GM12873 (cell line): Measurements from ENCODE around the gene FMNL3.

Source experiments
- TF ChIP-seq, protein P1 (sequence below): IDR thresholded peaks from 2 replicates; pipeline ENCODE4 v1.5.1; 2012; ENCODE audit warnings: low read depth, mild to moderate bottlenecking, moderate library complexity, low read length, control low read depth; ENCODE audit not compliant: insufficient read depth; ENCODE audit errors: missing control alignments

FMNL3 gene

DNA sequence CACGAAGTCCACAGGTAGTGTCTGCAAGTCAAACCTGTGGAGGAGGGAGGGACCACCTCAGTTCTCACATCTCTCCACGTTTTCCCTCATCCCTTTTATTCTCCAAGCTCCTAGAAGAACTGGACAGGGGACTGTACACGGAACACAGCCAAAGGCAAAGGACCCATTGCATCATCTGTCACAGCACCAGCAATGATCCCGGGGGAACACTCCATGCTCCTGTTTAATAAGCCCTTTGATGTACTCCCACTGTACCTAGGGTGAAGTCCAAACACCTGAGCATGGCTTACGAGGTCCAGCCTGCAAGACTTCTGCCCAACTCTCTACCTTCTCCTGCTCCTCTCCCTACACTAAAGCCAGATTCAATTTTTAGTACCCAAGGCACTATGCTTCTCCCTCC is 57.3 kb downstream of the FMNL3 start:
- TF ChIP-seq, protein P1, sequence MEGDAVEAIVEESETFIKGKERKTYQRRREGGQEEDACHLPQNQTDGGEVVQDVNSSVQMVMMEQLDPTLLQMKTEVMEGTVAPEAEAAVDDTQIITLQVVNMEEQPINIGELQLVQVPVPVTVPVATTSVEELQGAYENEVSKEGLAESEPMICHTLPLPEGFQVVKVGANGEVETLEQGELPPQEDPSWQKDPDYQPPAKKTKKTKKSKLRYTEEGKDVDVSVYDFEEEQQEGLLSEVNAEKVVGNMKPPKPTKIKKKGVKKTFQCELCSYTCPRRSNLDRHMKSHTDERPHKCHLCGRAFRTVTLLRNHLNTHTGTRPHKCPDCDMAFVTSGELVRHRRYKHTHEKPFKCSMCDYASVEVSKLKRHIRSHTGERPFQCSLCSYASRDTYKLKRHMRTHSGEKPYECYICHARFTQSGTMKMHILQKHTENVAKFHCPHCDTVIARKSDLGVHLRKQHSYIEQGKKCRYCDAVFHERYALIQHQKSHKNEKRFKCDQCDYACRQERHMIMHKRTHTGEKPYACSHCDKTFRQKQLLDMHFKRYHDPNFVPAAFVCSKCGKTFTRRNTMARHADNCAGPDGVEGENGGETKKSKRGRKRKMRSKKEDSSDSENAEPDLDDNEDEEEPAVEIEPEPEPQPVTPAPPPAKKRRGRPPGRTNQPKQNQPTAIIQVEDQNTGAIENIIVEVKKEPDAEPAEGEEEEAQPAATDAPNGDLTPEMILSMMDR: no peak

DNA sequence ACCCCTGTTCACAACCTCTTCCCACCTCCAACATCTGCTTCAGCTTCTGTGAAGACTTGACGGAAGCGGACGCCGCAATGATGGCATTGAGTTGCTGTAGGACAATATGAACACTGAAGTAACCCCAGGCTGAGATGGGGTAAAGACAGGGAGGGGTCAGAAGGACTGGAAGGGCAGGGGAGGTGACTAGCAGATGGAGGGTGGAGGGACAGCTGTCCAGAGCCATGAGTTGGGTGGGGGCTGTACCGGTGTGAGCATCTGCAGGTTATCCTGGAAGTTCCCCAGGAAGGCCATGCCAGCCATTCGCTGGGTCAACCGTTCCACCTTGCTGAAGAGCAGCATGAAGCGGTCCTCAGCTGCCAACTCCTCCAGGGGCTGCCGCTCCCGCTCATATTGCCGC is 57.8 kb downstream of the FMNL3 start:
- TF ChIP-seq, protein P1: no peak

DNA sequence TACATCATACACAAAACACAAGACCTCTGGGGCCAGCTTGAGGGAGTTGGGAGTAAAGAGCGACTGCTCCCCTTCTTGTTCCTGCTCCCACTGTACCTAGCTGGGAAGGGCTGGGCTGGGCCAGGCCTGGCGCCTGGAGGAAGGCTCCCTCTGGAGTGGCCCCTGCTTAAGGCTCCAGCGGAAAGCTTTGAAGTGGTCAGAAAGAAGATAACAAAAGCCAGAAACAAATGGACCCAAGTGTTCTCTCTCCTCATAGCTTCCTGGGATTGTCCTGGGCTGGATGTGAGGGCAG is 58.5 kb downstream of the FMNL3 start:
- TF ChIP-seq, protein P1: no peak

DNA sequence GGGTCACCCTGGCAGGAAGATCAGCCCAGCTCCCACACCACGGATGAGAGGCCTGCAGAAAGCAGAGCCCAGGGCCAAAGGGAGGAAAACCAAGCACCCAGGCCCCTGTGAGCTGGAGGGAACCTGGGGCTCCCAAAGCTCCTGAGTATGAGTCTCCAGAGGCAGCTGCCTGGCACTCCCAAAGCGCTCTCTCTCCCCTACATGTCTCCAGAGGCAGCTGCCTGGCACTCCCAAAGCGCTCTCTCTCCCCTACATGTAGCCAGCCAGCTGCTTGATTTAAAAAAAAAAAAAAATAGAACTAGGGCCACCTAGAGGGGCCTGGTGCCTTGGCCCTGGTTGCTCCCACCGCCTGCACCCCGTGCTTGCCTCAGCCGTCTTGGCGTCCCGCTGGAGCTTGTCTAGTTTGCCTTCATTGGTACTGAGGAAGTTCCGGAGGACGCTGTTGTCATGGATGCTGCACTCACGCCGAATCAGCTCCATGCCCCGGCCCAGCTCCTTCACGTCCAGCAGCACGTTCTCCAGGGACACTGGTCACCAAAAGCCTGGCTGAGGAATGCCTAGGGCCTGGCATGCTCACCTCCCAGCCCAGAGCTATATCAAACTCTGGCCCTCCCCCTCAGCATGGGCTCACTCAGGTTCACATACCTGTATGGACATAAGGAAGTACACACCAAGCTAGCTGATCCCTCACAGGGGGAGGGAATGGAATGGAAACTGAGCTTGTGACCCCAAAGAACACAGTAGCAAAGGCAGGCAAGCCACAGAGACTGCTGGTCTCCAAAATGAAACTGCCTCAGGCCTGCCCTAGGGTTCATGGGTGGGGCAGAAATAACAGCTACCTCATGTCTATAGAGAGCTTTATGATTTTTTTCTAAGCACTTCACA is 59.1 kb downstream of the FMNL3 start:
- TF ChIP-seq, protein P1: no peak

DNA sequence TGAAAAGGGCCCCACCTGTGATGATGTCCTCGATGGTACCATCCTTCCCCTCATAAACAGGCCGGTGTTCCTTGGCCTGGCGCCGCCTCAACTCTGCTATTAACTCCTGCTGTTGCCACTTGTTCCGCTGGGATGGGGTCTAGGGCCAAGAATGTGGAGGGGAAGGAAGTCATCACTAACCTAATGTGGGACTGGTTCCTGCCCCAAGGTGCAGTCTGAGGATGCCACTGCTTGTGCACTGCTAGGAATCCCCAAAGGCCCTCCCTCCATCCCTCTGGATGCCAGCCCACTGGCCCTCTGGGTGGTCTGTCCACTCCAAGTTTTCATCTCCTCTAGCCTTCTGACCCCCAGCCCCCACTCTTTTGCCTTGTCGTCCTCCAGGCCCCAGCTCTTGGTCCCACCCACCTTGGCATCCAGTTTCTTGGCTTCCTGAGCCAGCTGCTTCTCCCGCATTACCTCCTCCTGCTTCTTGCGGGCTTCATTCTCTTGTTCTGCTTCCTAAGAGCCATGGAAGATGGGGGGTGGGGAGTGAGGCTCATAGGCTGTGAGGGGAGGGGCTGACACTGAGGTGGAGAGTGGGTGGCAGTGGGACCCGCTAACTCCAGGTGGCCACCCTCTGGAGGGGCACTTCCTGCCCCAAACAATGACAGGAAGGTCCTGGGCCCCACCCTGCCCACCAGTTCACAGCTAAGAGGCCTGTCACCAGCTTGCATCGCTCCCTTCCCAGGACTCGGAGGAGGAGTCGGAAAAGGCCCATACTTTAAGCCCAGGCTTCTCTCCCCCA is 60.1 kb downstream of the FMNL3 start:
- TF ChIP-seq, protein P1: no peak

DNA sequence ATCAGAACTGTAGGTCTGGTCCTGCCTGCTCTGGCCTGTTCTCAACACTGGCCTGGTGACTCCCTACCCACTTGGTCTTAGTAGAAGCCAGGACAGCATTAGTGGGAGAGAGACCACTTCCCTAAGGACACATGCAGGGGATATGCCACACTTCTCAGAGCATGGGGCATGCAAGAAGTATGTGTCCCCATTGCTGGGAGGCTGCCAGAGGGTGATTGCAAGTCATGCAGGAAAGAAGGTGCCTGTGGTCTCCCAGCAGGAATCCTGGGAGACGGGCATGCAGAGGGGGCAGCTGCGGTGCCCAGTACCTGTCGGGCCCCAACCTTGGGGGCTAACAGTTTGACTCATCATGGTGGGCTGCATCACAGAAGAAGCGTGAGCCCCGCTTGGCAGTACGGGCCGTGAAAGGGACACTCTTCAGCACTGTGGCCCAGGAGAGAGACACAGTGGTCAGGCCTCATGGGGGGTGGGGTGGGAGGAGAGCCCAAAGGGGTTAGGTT is 60.8 kb downstream of the FMNL3 start:
- TF ChIP-seq, protein P1: no peak
